H9 (cell line): ENCODE results near the gene ADAMTS8. TPM values are rescaled to one million over a fixed set of nuclear protein-coding genes. Genes with fewer than 3 reads are reported as not detected.

Source experiments
- DNase-seq: peaks from one replicate; pipeline ENCODE4 v3.0.0-alpha.2; 2017
- H2AFZ ChIP-seq: one replicate; pipeline ENCODE4 v1.6.1; 2013; ENCODE audit warnings: mild to moderate bottlenecking, low read length, control low read depth, moderate library complexity
- H2AK5ac ChIP-seq: 2 replicates; pipeline ENCODE4 v1.6.1; 2013; ENCODE audit warnings: low read length, control low read depth, mixed read lengths; ENCODE audit not compliant: insufficient read length
- H2BK120ac ChIP-seq: one replicate; pipeline ENCODE4 v1.6.1; 2013; ENCODE audit warnings: low read depth, mild to moderate bottlenecking, low read length, control low read depth, inconsistent platforms; ENCODE audit not compliant: poor library complexity, severe bottlenecking
- H2BK12ac ChIP-seq: 2 replicates; pipeline ENCODE4 v1.6.1; 2013; ENCODE audit warnings: low read length, control low read depth, mixed read lengths, low read depth; ENCODE audit not compliant: insufficient read length
- H2BK15ac ChIP-seq: 2 replicates; pipeline ENCODE4 v1.6.1; 2013; ENCODE audit warnings: low read depth, low read length, control low read depth
- H2BK20ac ChIP-seq: one replicate; pipeline ENCODE4 v1.6.1; 2013; ENCODE audit warnings: low read depth, mild to moderate bottlenecking, low read length, control low read depth, inconsistent platforms; ENCODE audit not compliant: poor library complexity, severe bottlenecking
- H2BK5ac ChIP-seq: 2 replicates; pipeline ENCODE4 v1.6.1; 2013; ENCODE audit warnings: low read length, control low read depth, mixed read lengths; ENCODE audit not compliant: insufficient read length
- H3K14ac ChIP-seq: 2 replicates; pipeline ENCODE4 v1.6.1; 2013; ENCODE audit warnings: low read length, control low read depth; ENCODE audit not compliant: insufficient read depth
- H3K18ac ChIP-seq: 2 replicates; pipeline ENCODE4 v1.6.1; 2013; ENCODE audit warnings: low read depth, mild to moderate bottlenecking, mixed read lengths, low read length, control low read depth; ENCODE audit not compliant: insufficient read length
- H3K23ac ChIP-seq: 2 replicates; pipeline ENCODE4 v1.6.1; 2013; ENCODE audit warnings: low read length, control low read depth, mixed read lengths, low read depth; ENCODE audit not compliant: insufficient read length
- H3K23me2 ChIP-seq: 2 replicates; pipeline ENCODE4 v1.6.1; 2013; ENCODE audit warnings: low read depth, mild to moderate bottlenecking, mixed read lengths, low read length, control low read depth; ENCODE audit not compliant: insufficient read length, poor library complexity, severe bottlenecking
- H3K27ac ChIP-seq: 2 replicates; pipeline ENCODE4 v1.5.1; 2013; ENCODE audit warnings: low read length, control low read depth, mixed read lengths, low read depth; ENCODE audit not compliant: insufficient read length
- H3K27me3 ChIP-seq: 2 replicates; pipeline ENCODE4 v1.6.1; 2013; ENCODE audit warnings: low read length, control low read depth, inconsistent platforms; ENCODE audit not compliant: insufficient read depth
- H3K4ac ChIP-seq: 2 replicates; pipeline ENCODE4 v1.6.1; 2013; ENCODE audit warnings: low read depth, mild to moderate bottlenecking, control low read depth, inconsistent platforms, low read length, moderate library complexity
- H3K4me1 ChIP-seq: 2 replicates; pipeline ENCODE4 v1.6.1; 2013; ENCODE audit warnings: low read length, control low read depth, inconsistent platforms; ENCODE audit not compliant: insufficient read depth
- H3K4me2 ChIP-seq: 2 replicates; pipeline ENCODE4 v1.6.1; 2013; ENCODE audit warnings: low read length, control low read depth, mixed read lengths; ENCODE audit not compliant: insufficient read length, insufficient read depth
- H3K56ac ChIP-seq: 2 replicates; pipeline ENCODE4 v1.6.1; 2013; ENCODE audit warnings: low read depth, mild to moderate bottlenecking, mixed read lengths, low read length, control low read depth; ENCODE audit not compliant: insufficient read length
- H3K79me1 ChIP-seq: 2 replicates; pipeline ENCODE4 v1.6.1; 2013; ENCODE audit warnings: low read depth, mild to moderate bottlenecking, moderate library complexity, low read length, control low read depth, inconsistent platforms; ENCODE audit not compliant: insufficient read depth, poor library complexity, severe bottlenecking
- H3K79me2 ChIP-seq: 2 replicates; pipeline ENCODE4 v1.6.1; 2013; ENCODE audit warnings: low read length, control low read depth, inconsistent platforms; ENCODE audit not compliant: insufficient read depth
- H3K9ac ChIP-seq: 2 replicates; pipeline ENCODE4 v1.6.1; 2013; ENCODE audit warnings: low read length, control low read depth, mixed read lengths; ENCODE audit not compliant: insufficient read length; ENCODE audit errors: extremely low read depth
- H3K9me3 ChIP-seq: one replicate; pipeline ENCODE4 v1.6.1; 2013; ENCODE audit warnings: low read depth, low read length, inconsistent platforms; ENCODE audit not compliant: control insufficient read depth
- H3T11ph ChIP-seq: one replicate; pipeline ENCODE4 v1.6.1; 2013; ENCODE audit warnings: mild to moderate bottlenecking, low read length, control low read depth, inconsistent platforms
- H4K20me1 ChIP-seq: one replicate; pipeline ENCODE4 v1.6.1; 2013; ENCODE audit not compliant: control insufficient read depth, insufficient read length, insufficient read depth
- H4K5ac ChIP-seq: 2 replicates; pipeline ENCODE4 v1.6.1; 2013; ENCODE audit warnings: low read depth, mild to moderate bottlenecking, mixed read lengths, low read length, control low read depth; ENCODE audit not compliant: insufficient read length
- H4K8ac ChIP-seq: replicated peaks from 2 replicates; pipeline ENCODE4 v1.6.1; 2013; ENCODE audit warnings: low read length, control low read depth, mixed read lengths, low read depth; ENCODE audit not compliant: insufficient read length
- H4K91ac ChIP-seq: 2 replicates; pipeline ENCODE4 v1.6.1; 2013; ENCODE audit warnings: low read depth, mild to moderate bottlenecking, moderate library complexity, mixed read lengths, low read length, control low read depth; ENCODE audit not compliant: insufficient read length
- H3K27ac Mint-ChIP-seq, 3 experiments: 2 replicates in 2 of 3; 3 replicates in 1 of 3; pipeline ENCODE4 v1.8.0; 2020 to 2021; ENCODE audit warnings: mixed read lengths in 3 of 3, mild to moderate bottlenecking in 1 of 3, moderate library complexity in 1 of 3
- H3K27me3 Mint-ChIP-seq: 2 replicates; pipeline ENCODE4 v1.8.0; 2021; ENCODE audit warnings: low read depth, mild to moderate bottlenecking, moderate library complexity, mixed read lengths
- H3K36me3 Mint-ChIP-seq, 3 experiments: 2 replicates in 2 of 3; 3 replicates in 1 of 3; pipeline ENCODE4 v1.8.0; 2020 to 2021; ENCODE audit warnings: low read depth in 3 of 3, mixed read lengths in 3 of 3; ENCODE audit not compliant: insufficient read depth in 1 of 3
- H3K4me1 Mint-ChIP-seq, 2 experiments: 2 replicates each; pipeline ENCODE4 v1.8.0; 2020; ENCODE audit warnings: mixed read lengths in 2 of 2
- H3K4me3 Mint-ChIP-seq, 2 experiments: 2 replicates in 1 of 2; 3 replicates in 1 of 2; pipeline ENCODE4 v1.8.0; 2020 to 2021; ENCODE audit warnings: mild to moderate bottlenecking in 2 of 2, mixed read lengths in 2 of 2, moderate library complexity in 1 of 2
- H3K9me3 Mint-ChIP-seq, 2 experiments: 2 replicates in 1 of 2; 3 replicates in 1 of 2; pipeline ENCODE4 v1.8.0; 2020; ENCODE audit warnings: mild to moderate bottlenecking in 2 of 2, mixed read lengths in 2 of 2, moderate library complexity in 1 of 2
- WGBS: extraction: QIAGEN DNeasy Blood & Tissue Kit; methylation state at CpG from one replicate; pipeline ENCODE4 v1.1.7; 2013; ENCODE audit warnings: missing lambda C conversion rate, low lambda C conversion rate, mixed read lengths; ENCODE audit not compliant: insufficient read length; ENCODE audit errors: extremely low coverage; 5-methylcytosine and 5-hydroxymethylcytosine counted together
- total RNA-seq: library from RNA; stranded (reverse); gene quantifications from 2 replicates; pipeline ENCODE4 v1.2.1, GENCODE V29; 2021
- TF ChIP-seq, protein P1 (sequence below): fragments of 200-600 bp; sonication (generic); conservative IDR thresholded peaks from 3 replicates; pipeline ENCODE4 v1.8.0; 2021; ENCODE audit warnings: antibody characterized with exemption, mild to moderate bottlenecking

ADAMTS8 gene
- total RNA-seq, 1 experiment from 2014 or later = 5.0 TPM

DNA sequence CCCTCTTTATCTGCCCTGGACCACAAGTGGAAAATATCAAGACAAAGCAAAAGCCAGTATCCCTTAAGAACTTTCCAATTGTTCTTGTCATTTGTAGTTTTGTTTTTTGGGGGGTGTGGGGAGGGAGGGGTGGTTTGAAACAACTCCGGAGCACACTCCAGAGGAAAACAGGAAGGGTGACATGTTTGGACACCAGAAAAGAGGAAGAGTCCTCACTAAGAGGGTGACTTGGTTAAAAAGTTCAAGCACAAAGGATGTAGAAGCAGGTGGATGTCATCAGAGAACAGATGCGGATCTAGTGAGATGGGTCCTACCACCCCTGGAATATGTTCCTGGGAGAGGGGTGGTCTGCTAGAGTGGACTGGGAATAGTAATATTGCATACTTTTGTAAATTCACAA lies 25.8 kb downstream of the ADAMTS8 start:
- H3T11ph ChIP-seq = no peak overlapping the region
- peak overlapping the region; percentile 10 for H4K91ac ChIP-seq
- H3K56ac ChIP-seq = no peak overlapping the region
- Mint-ChIP-seq H3K27ac (peak overlapping the region in 2 of 3 experiments; percentile 55 to 96; a peak in 1 of 7 replicates), H3K27me3 (peaks cover 20% of the 10 kb centered on the region), H3K4me3 (peak overlapping the region in 1 of 2 experiments; percentile 22; a peak in 1 of 5 replicates), H3K9me3 (no peaks in the 10 kb centered on the region), H3K36me3 (peaks cover 3 to 15% (median 4%) of the 10 kb centered on the region in 3 experiments; a peak in 3 of 7 replicates), H3K4me1 (peaks cover 55 to 65% of the 10 kb centered on the region in 2 experiments)
- no CpG with 5 or more reads among the region's 2 CpGs for WGBS
- no peak overlapping the region for H2BK20ac ChIP-seq
- H3K9me3 ChIP-seq = no peaks in the 10 kb centered on the region
- H4K5ac ChIP-seq = no peak overlapping the region
- no peak overlapping the region for H3K18ac ChIP-seq
- peak overlapping the region; percentile 52 for H2AK5ac ChIP-seq
- H2BK12ac ChIP-seq = peak overlapping the region; percentile 69
- H4K8ac ChIP-seq = no peak overlapping the region
- no peak overlapping the region for H2BK5ac ChIP-seq
- no peak overlapping the region for H3K9ac ChIP-seq
- no peaks in the 10 kb centered on the region for H4K20me1 ChIP-seq
- H2BK15ac ChIP-seq = no peak overlapping the region
- H3K4me1 ChIP-seq = peaks cover 13% of the 10 kb centered on the region; the same call in 1 of the 2 replicates
- no peaks in the 10 kb centered on the region for H3K27me3 ChIP-seq
- no peaks in the 10 kb centered on the region for H3K79me1 ChIP-seq
- H3K4me2 ChIP-seq = no peak overlapping the region
- H3K14ac ChIP-seq = no peak overlapping the region
- H2AFZ ChIP-seq = no peak overlapping the region
- no peak overlapping the region for H3K27ac ChIP-seq
- H3K79me2 ChIP-seq = no peaks in the 10 kb centered on the region
- no peak for DNase-seq
- no peak overlapping the region for H2BK120ac ChIP-seq
- no peak overlapping the region for H3K4ac ChIP-seq
- no peaks in the 10 kb centered on the region for H3K23me2 ChIP-seq
- no peak overlapping the region for H3K23ac ChIP-seq
- TF ChIP-seq, protein P1, sequence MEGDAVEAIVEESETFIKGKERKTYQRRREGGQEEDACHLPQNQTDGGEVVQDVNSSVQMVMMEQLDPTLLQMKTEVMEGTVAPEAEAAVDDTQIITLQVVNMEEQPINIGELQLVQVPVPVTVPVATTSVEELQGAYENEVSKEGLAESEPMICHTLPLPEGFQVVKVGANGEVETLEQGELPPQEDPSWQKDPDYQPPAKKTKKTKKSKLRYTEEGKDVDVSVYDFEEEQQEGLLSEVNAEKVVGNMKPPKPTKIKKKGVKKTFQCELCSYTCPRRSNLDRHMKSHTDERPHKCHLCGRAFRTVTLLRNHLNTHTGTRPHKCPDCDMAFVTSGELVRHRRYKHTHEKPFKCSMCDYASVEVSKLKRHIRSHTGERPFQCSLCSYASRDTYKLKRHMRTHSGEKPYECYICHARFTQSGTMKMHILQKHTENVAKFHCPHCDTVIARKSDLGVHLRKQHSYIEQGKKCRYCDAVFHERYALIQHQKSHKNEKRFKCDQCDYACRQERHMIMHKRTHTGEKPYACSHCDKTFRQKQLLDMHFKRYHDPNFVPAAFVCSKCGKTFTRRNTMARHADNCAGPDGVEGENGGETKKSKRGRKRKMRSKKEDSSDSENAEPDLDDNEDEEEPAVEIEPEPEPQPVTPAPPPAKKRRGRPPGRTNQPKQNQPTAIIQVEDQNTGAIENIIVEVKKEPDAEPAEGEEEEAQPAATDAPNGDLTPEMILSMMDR = no peak
